GM12878 (cell line): ENCODE results near the gene THYN1. TPM values are rescaled to one million over a fixed set of nuclear protein-coding genes. Genes with fewer than 3 reads are reported as not detected.

Experiments used
- ATAC-seq: fragments of 200-7000 bp; cut with Tn5 transposase; 3 replicates; pipeline ENCODE4 v1.9.1; 2020; ENCODE audit warnings: mild to moderate bottlenecking, moderate library complexity
- BruUV-seq: library from RNA; stranded (reverse); fragments of 400-500 nt; replicated peaks from 2 replicates; lab custom pipeline; 2021; lab: Mats Ljungman, UMichigan
- CTCF ChIA-PET: fragments of 300-600 bp; sonication (Branson Sonifier 250); formaldehyde crosslinking; extraction: SDS; loops from one replicate; lab custom pipeline; 2021; ENCODE audit warnings: inconsistent platforms; lab: Yijun Ruan, JAX
- POLR2A ChIA-PET: fragments of 350-600 bp; formaldehyde crosslinking; extraction: SDS; loops from one replicate; lab custom pipeline; 2021; ENCODE audit warnings: inconsistent platforms; lab: Charles Lee
- RAD21 ChIA-PET: fragments of 300-600 bp; sonication (Branson Sonifier 250); formaldehyde crosslinking; loops from one replicate; lab custom pipeline; 2023; ENCODE audit warnings: antibody characterized with exemption; ENCODE audit not compliant: unreplicated experiment; lab: Charles Lee
- SMC1A ChIA-PET: fragments of 300-600 bp; sonication (Branson Sonifier 250); formaldehyde crosslinking; loops from one replicate; lab custom pipeline; 2023; ENCODE audit not compliant: unreplicated experiment, uncharacterized antibody; lab: Charles Lee
- DNase-seq: peaks from one replicate; pipeline ENCODE4 v3.0.0-alpha.2; 2011; ENCODE audit warnings: low read depth, low spot score
- FAIRE-seq: peaks from 3 replicates; lab custom pipeline; 2011; peaks lifted over from hg19 to GRCh38; lab: Jason Lieb, UNC
- H2AFZ ChIP-seq: 2 replicates; pipeline ENCODE4 v1.6.0; 2011; ENCODE audit warnings: low read depth, low read length, control low read depth; ENCODE audit not compliant: control insufficient read depth
- H3K27ac ChIP-seq: 2 replicates; pipeline ENCODE4 v1.5.1; 2011; ENCODE audit warnings: control low read depth; ENCODE audit not compliant: control insufficient read depth, insufficient read depth
- H3K27me3 ChIP-seq, 2 experiments: replicated peaks in 1 of 2; 2 replicates each; pipeline versions ENCODE4 v1.6.0 to v1.6.1; 2011; ENCODE audit warnings: low read length in 1 of 2; ENCODE audit not compliant: control insufficient read depth in 2 of 2, insufficient read depth in 2 of 2
- H3K36me3 ChIP-seq, 2 experiments: 2 replicates each; pipeline ENCODE4 v1.5.1; 2011; ENCODE audit warnings: low read length in 1 of 2; ENCODE audit not compliant: control insufficient read depth in 2 of 2, insufficient read depth in 2 of 2
- H3K4me1 ChIP-seq: 2 replicates; pipeline ENCODE4 v1.6.1; 2011; ENCODE audit warnings: mild to moderate bottlenecking, low read length, moderate library complexity, mixed read lengths; ENCODE audit not compliant: control insufficient read depth, insufficient read depth
- H3K4me2 ChIP-seq: 2 replicates; pipeline ENCODE4 v1.6.0; 2011; ENCODE audit warnings: control low read depth; ENCODE audit not compliant: control insufficient read depth, insufficient read depth
- H3K4me3 ChIP-seq: fragments of 200-600 bp; sonication (generic); 2 replicates; pipeline ENCODE4 v1.5.1; 2016
- H3K79me2 ChIP-seq: 2 replicates; pipeline ENCODE4 v1.6.0; 2011; ENCODE audit warnings: low read length; ENCODE audit not compliant: control insufficient read depth, insufficient read depth
- H3K9ac ChIP-seq: 2 replicates; pipeline ENCODE4 v1.8.0; 2011; ENCODE audit warnings: low read length, control low read depth, mixed read lengths; ENCODE audit not compliant: control insufficient read depth, insufficient read depth
- H3K9me3 ChIP-seq: replicated peaks from 3 replicates; pipeline ENCODE4 v1.5.1; 2011; ENCODE audit warnings: mild to moderate bottlenecking, low read length; ENCODE audit not compliant: control insufficient read depth, insufficient read depth
- H4K20me1 ChIP-seq: 2 replicates; pipeline ENCODE4 v1.6.0; 2011; ENCODE audit not compliant: control insufficient read depth, insufficient read depth
- CEBPZ ChIP-seq: fragments of 150-350 bp; IDR thresholded peaks from 2 replicates; pipeline ENCODE4 v1.6.1; 2016; ENCODE audit warnings: low read depth, low read length
- CHD4 ChIP-seq: fragments of 200-600 bp; sonication (generic); IDR thresholded peaks from 2 replicates; pipeline ENCODE4 v1.6.1; 2016; ENCODE audit warnings: mild to moderate bottlenecking
- CTCF ChIP-seq, 3 experiments: IDR thresholded peaks in 2 of 3; conservative IDR thresholded peaks in 1 of 3; 2 replicates each; pipeline ENCODE4 v1.5.1; 2011; ENCODE audit warnings: low read depth in 3 of 3, low read length in 3 of 3, mild to moderate bottlenecking in 3 of 3, control low read depth in 2 of 3, moderate library complexity in 2 of 3, inconsistent platforms in 1 of 3, mixed read lengths in 1 of 3; ENCODE audit not compliant: control insufficient read depth in 2 of 3, insufficient read depth in 1 of 3; ENCODE audit errors: extremely low read depth in 1 of 3
- MEF2A ChIP-seq: IDR thresholded peaks from 2 replicates; pipeline ENCODE4 v1.6.1; 2011; ENCODE audit warnings: low read depth, mild to moderate bottlenecking, low read length, moderate library complexity; ENCODE audit not compliant: insufficient read depth
- NFIC ChIP-seq: IDR thresholded peaks from 2 replicates; pipeline ENCODE4 v1.6.1; 2012; ENCODE audit warnings: low read depth, mild to moderate bottlenecking, inconsistent platforms, low read length, moderate library complexity
- RUNX3 ChIP-seq: IDR thresholded peaks from 2 replicates; pipeline ENCODE4 v1.6.1; 2012; ENCODE audit warnings: low read length, inconsistent platforms
- SPI1 ChIP-seq: IDR thresholded peaks from 2 replicates; pipeline ENCODE4 v1.6.1; 2011; ENCODE audit warnings: low read depth, mild to moderate bottlenecking, low read length, moderate library complexity, borderline replicate concordance; ENCODE audit not compliant: insufficient read depth
- YY1 ChIP-seq: IDR thresholded peaks from 2 replicates; pipeline ENCODE4 v1.6.1; 2011; ENCODE audit warnings: low read depth, mild to moderate bottlenecking, low read length
- ZNF622 ChIP-seq: fragments of 450-650 bp; IDR thresholded peaks from 2 replicates; pipeline ENCODE4 v1.6.1; 2017; ENCODE audit warnings: mild to moderate bottlenecking, inconsistent platforms
- WGBS: methylation state at CpG from one replicate; pipeline ENCODE4 v1.1.6; 2016; ENCODE audit warnings: low lambda C conversion rate; ENCODE audit not compliant: insufficient replicate concordance, insufficient coverage; ENCODE audit errors: missing lambda C conversion rate; 5-methylcytosine and 5-hydroxymethylcytosine counted together
- in situ Hi-C: fragments of 300-500 bp; cut with MboI; formaldehyde crosslinking; loops from 9 replicates; pipeline ENCODE4 v1.14.3; 2018; ENCODE audit warnings: mixed read lengths
- intact Hi-C: fragments of 100-400 bp; cut with micrococcal nuclease; formaldehyde crosslinking; loops from one replicate; pipeline ENCODE4 v1.14.2; 2022; ENCODE audit not compliant: unreplicated experiment
- polyA plus RNA-seq, 11 experiments: library from polyadenylated mRNA; depleted of rRNA in 4 of 11; unstranded in 6 of 11; stranded (reverse) in 5 of 11; fragments of >200 nt; fragmentation: Nextera tagmentation in 4 of 11; fragmentation: Illumina TruSeq in 1 of 11; extraction: Ambion mirVana in 4 of 11; extraction: Trizol in 1 of 11; gene quantifications; 1 replicate in 1 of 11; 2 replicates in 10 of 11; pipeline versions ENCODE4 v1.2.1 to v1.2.3, GENCODE V29; 2011 to 2016; ENCODE audit warnings: inconsistent platforms in 2 of 11, missing spikeins in 2 of 11, low read depth in 1 of 11
- total RNA-seq, 4 experiments: library from RNA; depleted of rRNA in 3 of 4; stranded (reverse); fragments of >200 nt in 3 of 4; fragmentation: Illumina TruSeq in 1 of 4; extraction: Trizol in 1 of 4; gene quantifications; 2 replicates each; pipeline versions ENCODE4 v1.2.1 to v1.2.3, GENCODE V29; 2013 to 2021

Gene THYN1
- total and polyA plus RNA-seq, 10 of the 15 experiments (the other 5 are each of a cell fraction or from before 2014, with no cell fraction given): 45.7 to 221 (median 96.3) TPM

- no peak for TF ChIP-seq YY1
- in situ Hi-C loops: no loop called here
These were observed 7.8 kb upstream of the THYN1 start for GRCh38 chr11:134260983-134261382.

GRCh38 chr11:134260503-134260902 is 7.4 kb upstream of the THYN1 start:
- H3K4me2 ChIP-seq: 0 out of 2 replicates have a peak overlapping the region, but pooled peaks have one; percentile 18
- intact Hi-C loops (no loop called here), in situ Hi-C loops (no loop called here)
- no peaks in the 10 kb centered on the region for H3K27me3 ChIP-seq
- H4K20me1 ChIP-seq: no peaks in the 10 kb centered on the region
- CTCF ChIA-PET: interaction anchor here (1.4 to 3.5 kb wide), 3 partner anchors 9 to 73 kb away, joined by 3 to 15 read pairs (median 8); no protein-coding TSS in a partner anchor
- H3K4me3 ChIP-seq: no peak overlapping the region
- no peak overlapping the region for H2AFZ ChIP-seq
- RAD21 ChIA-PET: no interaction called here
- FAIRE-seq: peak; percentile 54
- BruUV-seq: no TSS peak
- H3K36me3 ChIP-seq: peaks cover 0 to 3% of the 10 kb centered on the region in 2 experiments; a peak in 1 of 4 replicates
- SMC1A ChIA-PET: interaction anchor here (2.0 kb wide), 1 partner anchor 32 kb away, joined by 5 read pairs; no protein-coding TSS in a partner anchor
- DNase-seq: no peak
- no peak overlapping the region for H3K9ac ChIP-seq
- no peaks in the 10 kb centered on the region for H3K79me2 ChIP-seq
- peaks cover 3% of the 10 kb centered on the region for H3K4me1 ChIP-seq
- peak; percentile 38 for ATAC-seq
- POLR2A ChIA-PET: no interaction called here
- no peak for TF ChIP-seq CTCF (IDR thresholded peaks at IDR 0.05 in 2 of 3, conservative IDR thresholded peaks at IDR 0.05 in 1 of 3; ENCODE audit: control insufficient read depth in 2 of 3, extremely low read depth in 1 of 3, insufficient read depth in 1 of 3, low read depth in 3 of 3, low read length in 3 of 3)
- no peak for TF ChIP-seq CEBPZ
- TF ChIP-seq NFIC: peak; percentile 26; the same call in 1 of the 2 replicates
- peak; percentile 66 for TF ChIP-seq MEF2A
- no peak for TF ChIP-seq CHD4
- peak; percentile 92 for TF ChIP-seq RUNX3
- no peak for TF ChIP-seq ZNF622
- TF ChIP-seq SPI1: peak; percentile 88
- H3K9me3 ChIP-seq: no peaks in the 10 kb centered on the region
- no peak overlapping the region for H3K27ac ChIP-seq

More at GRCh38 chr11:134260983-134261382, 7.8 kb upstream of the THYN1 start:
- Histone ChIP-seq H3K9ac (no peak overlapping the region), H3K4me1 (peaks cover 3% of the 10 kb centered on the region), H3K27me3 (no peaks in the 10 kb centered on the region), H4K20me1 (no peaks in the 10 kb centered on the region), H3K27ac (no peak overlapping the region), H2AFZ (no peak overlapping the region), H3K36me3 (peaks cover 0 to 3% of the 10 kb centered on the region in 2 experiments; a peak in 1 of 4 replicates), H3K4me3 (no peak overlapping the region), H3K9me3 (no peaks in the 10 kb centered on the region), H3K79me2 (no peaks in the 10 kb centered on the region), H3K4me2 (no peak overlapping the region)
- intact Hi-C loops: no loop called here
- no TSS peak for BruUV-seq
- ChIA-PET POLR2A (interaction anchor here (1.0 kb wide), 1 partner anchor 12 kb away, joined by 3 read pairs; no protein-coding TSS in a partner anchor), RAD21 (no interaction called here), SMC1A (interaction anchor here (2.0 kb wide), 1 partner anchor 32 kb away, joined by 5 read pairs; no protein-coding TSS in a partner anchor), CTCF (interaction anchor here (0.9 to 3.5 kb wide), 5 partner anchors 10 to 74 kb away, joined by 3 to 15 read pairs (median 4); no protein-coding TSS in a partner anchor)
- FAIRE-seq: no peak
- WGBS: 96% methylated on average over 16 of the region's 16 CpGs
- no peak for ATAC-seq
- no peak for DNase-seq
